Measurements from ENCODE around the gene GABBR2.

GABBR2 gene

DNA sequence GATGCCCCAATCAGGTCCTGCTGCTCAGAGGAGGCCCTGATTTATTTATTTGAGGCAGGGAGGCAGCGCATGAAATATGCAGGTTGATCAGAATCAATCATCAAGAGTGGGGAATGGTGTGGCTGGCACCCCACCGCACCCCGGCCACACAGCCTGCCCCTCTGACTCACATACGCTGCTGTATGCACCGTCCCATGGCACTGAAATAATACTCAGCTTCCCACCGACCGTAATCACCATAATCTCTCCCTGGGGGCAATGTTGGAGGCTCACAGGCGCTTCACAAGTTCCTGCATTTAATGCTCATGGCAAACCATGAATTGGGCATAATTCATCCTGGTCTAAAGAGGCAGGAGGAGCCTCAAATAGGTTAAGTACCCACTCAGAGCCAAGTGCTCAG is 312.1 kb downstream of the GABBR2 start:
- H3K27ac ChIP-seq, result no peak overlapping the region
- DNase-seq (ENCODE audit: low read depth, low spot score), result no peak

DNA sequence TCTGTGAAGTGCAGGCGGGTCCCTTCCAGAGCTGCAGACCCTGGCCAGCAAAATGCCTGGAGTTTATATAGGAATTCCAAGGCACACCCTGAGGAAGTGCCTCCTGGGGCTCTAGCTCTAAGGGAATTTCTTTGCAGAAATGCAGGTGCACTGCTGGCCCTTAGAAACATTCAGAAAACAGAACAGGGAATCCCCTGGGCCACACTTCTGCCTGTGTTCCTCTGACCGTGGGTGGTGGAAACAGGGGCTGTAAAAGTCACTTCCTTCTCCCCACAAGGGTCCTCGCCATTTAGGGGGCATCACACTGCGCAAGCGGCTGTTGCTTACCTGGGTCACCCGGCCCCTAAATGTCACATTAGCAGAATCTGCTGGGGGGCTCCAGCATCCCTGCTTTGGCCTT is 312.5 kb downstream of the GABBR2 start:
- DNase-seq (ENCODE audit: low read depth, low spot score), result no peak
- H3K27ac ChIP-seq, result no peak overlapping the region

- no peak for DNase-seq (ENCODE audit: low read depth, low spot score)
- peak overlapping the region; percentile 29 for H3K27ac ChIP-seq
These were observed 316.9 kb downstream of the GABBR2 start for GRCh38 chr9:98391867-98392266.

DNA sequence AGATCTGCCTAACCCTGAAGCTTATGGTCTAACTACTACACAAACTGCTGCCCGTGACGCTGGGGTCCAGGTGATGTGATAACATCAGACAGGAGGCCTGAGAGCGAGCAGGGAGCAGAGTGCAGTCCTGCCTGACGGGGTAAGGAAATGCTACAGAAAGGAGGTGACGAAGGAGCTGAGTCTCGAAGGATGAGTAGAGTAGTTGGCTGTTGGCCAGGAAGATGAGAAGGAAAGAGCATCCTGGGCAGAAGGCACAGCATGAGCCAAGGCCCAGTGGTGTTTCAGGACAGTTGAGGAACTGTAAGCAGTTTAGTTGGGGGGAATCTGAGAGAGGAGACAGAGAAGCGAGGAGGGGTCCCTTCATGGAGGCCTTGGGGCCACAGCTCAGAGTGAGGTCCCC is 317.3 kb downstream of the GABBR2 start:
- H3K27ac ChIP-seq, result peak overlapping the region; percentile 29
- DNase-seq (ENCODE audit: low read depth, low spot score), result no peak

DNA sequence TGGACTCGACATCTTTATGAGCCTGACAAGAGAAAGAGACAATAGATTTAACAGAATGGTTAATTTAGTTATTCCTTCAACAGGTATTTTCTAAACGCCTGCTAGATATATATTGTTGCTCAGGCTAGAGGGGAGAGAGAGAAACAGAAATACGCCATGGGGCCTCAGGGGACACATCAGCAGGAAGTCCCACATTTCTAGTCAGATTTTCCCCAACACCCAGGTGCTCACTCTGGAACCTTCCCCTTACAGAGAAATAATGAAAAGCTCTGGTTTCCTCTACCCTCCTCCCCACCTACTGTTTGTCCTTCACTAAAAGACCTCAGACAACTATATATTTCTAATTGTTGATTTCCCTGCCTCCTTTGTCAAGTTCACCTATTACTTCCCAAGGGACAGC is 323.0 kb downstream of the GABBR2 start:
- DNase-seq (ENCODE audit: low read depth, low spot score), result no peak
- H3K27ac ChIP-seq, result no peak overlapping the region

GRCh38 chr9:98383758-98384157 is 325.0 kb downstream of the GABBR2 start:
- no peak overlapping the region for H3K27ac ChIP-seq
- no peak for DNase-seq (ENCODE audit: low read depth, low spot score)

- no peak for DNase-seq (ENCODE audit: low read depth, low spot score)
- no peak overlapping the region for H3K27ac ChIP-seq
These were observed 327.2 kb downstream of the GABBR2 start for GRCh38 chr9:98381311-98382103.

DNA sequence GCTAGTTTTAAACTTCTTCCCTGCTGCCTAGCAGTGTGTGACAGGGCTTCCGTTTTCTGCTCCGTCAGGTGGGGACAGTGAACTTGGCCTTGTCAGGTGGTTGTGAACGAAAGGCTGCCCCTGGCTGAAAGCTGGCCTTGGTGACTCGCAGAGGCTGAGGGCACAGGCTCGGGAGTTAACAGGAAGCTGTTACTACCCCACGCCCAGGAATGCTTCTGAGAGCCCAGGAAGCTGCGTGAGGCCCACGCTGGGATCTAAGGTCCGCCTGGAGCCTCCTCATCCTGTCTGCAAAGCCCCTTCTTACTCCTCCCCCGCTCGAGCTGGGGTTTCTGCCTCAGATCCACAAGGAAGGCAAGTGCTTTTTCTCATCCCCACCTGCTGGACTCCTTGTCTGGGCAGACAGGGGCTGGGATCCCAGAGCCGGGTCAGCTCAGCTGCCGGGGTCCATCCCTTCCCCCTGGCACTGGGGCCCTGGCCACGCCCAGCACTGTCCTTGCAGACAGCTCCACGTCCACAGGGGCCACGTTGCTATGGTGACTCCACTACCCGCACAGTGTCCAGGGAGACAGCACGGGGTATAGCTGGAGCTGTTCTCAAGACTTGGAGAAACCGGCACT is 328.6 kb downstream of the GABBR2 start:
- H3K27ac ChIP-seq, result no peak overlapping the region

DNA sequence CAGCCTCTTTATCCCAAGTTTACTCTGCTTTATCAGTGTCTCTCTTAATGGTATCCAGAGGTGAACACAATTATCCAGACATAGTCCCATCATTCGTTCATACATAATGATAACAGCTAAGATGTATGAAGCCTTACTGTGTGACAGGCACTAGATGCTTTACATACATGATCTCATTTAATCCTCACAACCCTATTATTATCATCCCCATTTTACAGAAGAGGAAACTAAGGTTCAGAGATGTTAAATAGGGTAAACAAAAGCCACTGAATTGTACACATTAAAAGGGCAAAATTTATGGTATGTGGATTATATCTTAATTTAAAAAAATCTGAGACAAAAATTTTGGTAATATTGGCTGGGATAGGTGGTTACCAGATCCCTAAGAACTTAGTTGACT is 329.2 kb downstream of the GABBR2 start:
- H3K27ac ChIP-seq, result no peak overlapping the region
- DNase-seq (ENCODE audit: low read depth, low spot score), result no peak

More for the DNA sequence above, 328.6 kb downstream of the GABBR2 start:
- DNase-seq (ENCODE audit: low read depth, low spot score), result no peak

DNA sequence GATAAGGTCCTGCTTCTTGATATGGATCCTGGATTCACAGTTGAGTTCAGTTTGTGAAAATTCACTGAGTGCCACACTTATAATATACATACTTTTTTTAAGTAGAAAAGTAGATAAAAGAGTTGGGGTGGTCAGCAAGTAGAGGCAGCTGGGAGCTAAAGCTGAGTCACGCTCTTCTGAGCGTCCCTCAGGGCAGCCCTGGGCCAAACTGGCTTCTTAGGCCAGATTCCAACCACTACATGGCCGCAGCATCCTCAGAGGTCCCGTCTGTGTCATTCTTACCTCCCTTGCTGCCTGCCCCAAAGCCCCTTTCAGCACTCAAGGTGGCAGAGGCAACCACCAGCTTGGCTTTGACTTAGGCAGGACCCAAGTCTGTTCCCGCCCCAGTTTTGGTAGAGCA is 329.9 kb downstream of the GABBR2 start:
- H3K27ac ChIP-seq, result no peak overlapping the region

GRCh38 chr9:98378206-98378780 is 330.4 kb downstream of the GABBR2 start:
- no peak for DNase-seq (ENCODE audit: low read depth, low spot score)
- no peak overlapping the region for H3K27ac ChIP-seq

More for the DNA sequence above, 329.9 kb downstream of the GABBR2 start:
- DNase-seq (ENCODE audit: low read depth, low spot score), result no peak

- H3K27ac ChIP-seq, result peak overlapping the region; percentile 80
- peak; percentile 27 for DNase-seq (ENCODE audit: low read depth, low spot score)
These were observed 333.5 kb downstream of the GABBR2 start for GRCh38 chr9:98375138-98375726.

DNA sequence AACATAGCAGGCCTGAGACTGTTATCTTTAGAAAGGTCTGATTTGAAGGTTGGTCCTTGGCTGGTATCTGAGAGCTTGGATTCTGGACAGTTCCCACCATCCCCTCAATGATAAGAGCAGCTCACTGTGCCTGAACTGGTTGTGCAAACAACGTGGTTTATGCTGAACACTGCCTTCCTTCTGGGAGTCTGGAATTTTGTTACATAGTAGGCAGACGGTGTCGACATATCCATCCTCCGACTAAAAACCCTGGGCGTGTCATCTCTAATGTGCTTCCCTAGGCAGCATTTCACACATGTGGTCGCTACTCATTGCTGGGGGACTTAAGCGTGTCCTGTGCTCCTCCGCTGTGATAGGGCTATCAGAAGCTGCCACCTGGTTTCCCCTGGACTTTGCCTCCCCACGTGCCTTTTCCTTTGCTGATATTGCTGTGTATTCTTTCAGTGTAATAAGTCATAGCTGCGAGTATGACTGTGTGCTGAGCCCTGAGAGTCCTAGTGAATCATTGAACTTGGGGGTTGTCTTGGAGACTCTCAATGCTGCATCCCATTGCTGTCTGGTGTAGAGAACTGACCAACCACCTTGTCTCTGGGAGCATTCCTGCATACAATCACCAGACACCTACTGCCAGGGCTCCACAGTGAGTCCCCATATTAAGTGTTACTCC is 334.2 kb downstream of the GABBR2 start:
- peak overlapping the region; percentile 80 for H3K27ac ChIP-seq
- DNase-seq (ENCODE audit: low read depth, low spot score), result peak; percentile 64

GRCh38 chr9:98373609-98374008 is 335.1 kb downstream of the GABBR2 start:
- H3K27ac ChIP-seq, result peak overlapping the region; percentile 80
- no peak for DNase-seq (ENCODE audit: low read depth, low spot score)

GRCh38 chr9:98372077-98372836 is 336.5 kb downstream of the GABBR2 start:
- DNase-seq (ENCODE audit: low read depth, low spot score), result no peak
- no peak overlapping the region for H3K27ac ChIP-seq

DNA sequence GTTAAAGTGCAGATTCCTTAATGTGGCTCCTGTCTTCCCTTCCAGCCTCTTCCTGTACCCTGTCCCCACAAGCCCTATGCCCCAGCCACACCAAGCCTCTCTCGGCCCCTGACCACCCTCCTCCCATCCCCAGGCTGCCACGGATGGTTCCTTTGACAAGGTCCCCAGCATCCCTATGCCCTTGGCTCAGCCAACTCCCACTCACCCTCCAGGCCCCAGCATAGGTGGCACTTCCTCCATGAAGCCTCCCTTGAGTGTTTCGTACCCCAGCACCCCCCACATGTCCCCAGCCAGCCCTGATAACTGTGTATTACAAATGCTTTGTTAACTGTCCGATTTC is 337.8 kb downstream of the GABBR2 start:
- no peak overlapping the region for H3K27ac ChIP-seq
- no peak for DNase-seq (ENCODE audit: low read depth, low spot score)

GRCh38 chr9:98370300-98370975 is 338.3 kb downstream of the GABBR2 start:
- H3K27ac ChIP-seq, result no peak overlapping the region
- no peak for DNase-seq (ENCODE audit: low read depth, low spot score)

DNA sequence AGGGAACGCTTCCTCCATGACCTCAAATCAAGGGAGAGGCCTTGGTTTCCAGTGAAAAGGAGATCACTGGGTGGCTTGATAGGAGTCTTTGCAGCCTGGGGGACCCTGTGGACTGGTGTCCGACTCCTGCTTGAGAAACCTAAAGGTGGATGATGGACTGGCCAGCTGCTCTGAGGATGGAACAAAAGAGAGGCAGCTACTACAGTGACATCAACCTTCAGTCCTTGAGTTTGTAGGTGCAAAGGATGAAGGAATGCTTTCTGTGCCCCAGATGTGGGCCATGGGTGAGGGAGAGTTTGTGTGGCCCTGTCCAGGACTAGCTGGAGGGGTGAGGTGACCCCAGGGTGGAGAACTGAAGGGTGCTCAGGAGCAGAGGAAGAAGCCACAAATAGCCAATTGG is 338.8 kb downstream of the GABBR2 start:
- DNase-seq (ENCODE audit: low read depth, low spot score), result no peak
- H3K27ac ChIP-seq, result no peak overlapping the region

DNA sequence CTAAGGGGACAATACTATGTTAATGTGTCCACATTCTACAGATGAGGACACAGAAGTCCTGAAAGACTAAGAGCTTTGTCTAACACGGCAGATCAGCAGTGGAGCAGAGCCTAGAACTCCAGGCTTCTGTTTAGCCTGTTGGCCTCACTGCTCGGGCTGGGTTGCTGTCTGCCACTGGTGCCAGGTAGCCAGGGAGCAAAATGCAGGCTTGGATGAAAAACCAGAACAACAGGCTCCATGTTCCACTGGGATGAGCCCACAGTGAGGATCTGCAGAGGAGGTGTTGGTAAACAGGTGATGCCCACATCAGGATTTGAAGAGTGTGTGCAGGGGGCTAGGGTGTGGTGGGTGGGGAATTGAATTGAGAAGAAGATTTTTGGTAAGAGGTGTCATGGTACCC is 339.3 kb downstream of the GABBR2 start:
- DNase-seq (ENCODE audit: low read depth, low spot score), result no peak
- H3K27ac ChIP-seq, result no peak overlapping the region

DNA sequence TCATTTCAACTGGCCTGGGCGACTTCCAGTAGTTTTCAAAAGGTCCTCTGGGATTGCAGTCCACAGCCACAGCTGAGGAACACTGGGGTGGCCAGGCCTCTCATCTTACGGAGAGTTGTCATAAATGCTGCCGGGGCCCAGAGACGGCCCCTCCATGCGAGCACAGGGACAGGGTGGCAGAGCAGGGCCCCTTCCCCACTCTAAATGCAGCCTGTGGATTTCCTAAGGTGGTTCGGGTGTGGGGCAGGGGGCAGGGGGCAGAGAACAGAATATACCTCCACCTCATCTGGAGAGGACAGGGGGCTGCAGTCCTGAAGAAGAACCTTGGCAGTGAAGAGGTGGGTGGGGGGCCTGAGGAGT is 339.7 kb downstream of the GABBR2 start:
- DNase-seq (ENCODE audit: low read depth, low spot score), result no peak
- no peak overlapping the region for H3K27ac ChIP-seq
